Astrocyte (in vitro differentiated cells and primary cell): ENCODE measurements around the gene PPP6C. TPM values are rescaled to one million over a fixed set of nuclear protein-coding genes. Genes with fewer than 3 reads are reported as not detected.
"Not testable (repeated sequence)": the region's sequence is repeated elsewhere in the genome, so short reads cannot be mapped to it uniquely, and the experiment has no call there.

Source experiments
- DNase-seq: peaks from one replicate; pipeline ENCODE4 v3.0.0-alpha.2; 2010; ENCODE audit warnings: low read depth
- FAIRE-seq: peaks from 2 replicates; lab custom pipeline; 2011; peaks lifted over from hg19 to GRCh38; lab: Jason Lieb, UNC
- H2AFZ ChIP-seq: 2 replicates; pipeline ENCODE4 v1.6.0; 2012; ENCODE audit warnings: low read depth, low read length, inconsistent platforms
- H3K27ac ChIP-seq: 2 replicates; pipeline ENCODE4 v1.5.1; 2011; ENCODE audit warnings: low read depth, low read length, inconsistent platforms
- H3K27me3 ChIP-seq: 2 replicates; pipeline ENCODE4 v1.6.0; 2011; ENCODE audit warnings: low read length, inconsistent platforms; ENCODE audit not compliant: insufficient read depth
- H3K36me3 ChIP-seq: 2 replicates; pipeline ENCODE4 v1.5.1; 2011; ENCODE audit warnings: low read length, inconsistent platforms; ENCODE audit not compliant: insufficient read depth
- H3K4me1 ChIP-seq: 2 replicates; pipeline ENCODE4 v1.5.1; 2011; ENCODE audit warnings: low read length, inconsistent platforms; ENCODE audit not compliant: insufficient read depth
- H3K4me2 ChIP-seq: 2 replicates; pipeline ENCODE4 v1.6.0; 2012; ENCODE audit warnings: low read length, inconsistent platforms
- H3K4me3 ChIP-seq: 2 replicates; pipeline ENCODE4 v1.5.1; 2011; ENCODE audit warnings: low read depth, mild to moderate bottlenecking, low read length, inconsistent platforms; ENCODE audit not compliant: insufficient read depth
- H3K79me2 ChIP-seq: 2 replicates; pipeline ENCODE4 v1.6.0; 2012; ENCODE audit warnings: mild to moderate bottlenecking, low read length, inconsistent platforms; ENCODE audit not compliant: insufficient read depth
- H3K9ac ChIP-seq: 2 replicates; pipeline ENCODE4 v1.6.0; 2012; ENCODE audit warnings: mild to moderate bottlenecking, low read length, inconsistent platforms
- H3K9me3 ChIP-seq: 2 replicates; pipeline ENCODE4 v1.5.1; 2012; ENCODE audit warnings: low read depth, mild to moderate bottlenecking, low read length, inconsistent platforms; ENCODE audit not compliant: insufficient read depth
- H4K20me1 ChIP-seq: 2 replicates; pipeline ENCODE4 v1.6.0; 2012; ENCODE audit warnings: low read length, inconsistent platforms; ENCODE audit not compliant: insufficient read depth
- H3K27ac Mint-ChIP-seq: one replicate; pipeline ENCODE4 v1.8.0; 2021; ENCODE audit warnings: mild to moderate bottlenecking, mixed read lengths; ENCODE audit not compliant: unreplicated experiment
- H3K27me3 Mint-ChIP-seq: one replicate; pipeline ENCODE4 v1.8.0; 2021; ENCODE audit warnings: low read depth, mixed read lengths; ENCODE audit not compliant: unreplicated experiment
- H3K36me3 Mint-ChIP-seq: one replicate; pipeline ENCODE4 v1.8.0; 2021; ENCODE audit warnings: low read depth, mixed read lengths; ENCODE audit not compliant: unreplicated experiment
- H3K4me1 Mint-ChIP-seq: one replicate; pipeline ENCODE4 v1.8.0; 2021; ENCODE audit warnings: low read depth, mixed read lengths; ENCODE audit not compliant: unreplicated experiment
- H3K4me3 Mint-ChIP-seq: one replicate; pipeline ENCODE4 v1.8.0; 2021; ENCODE audit warnings: mild to moderate bottlenecking, moderate library complexity, mixed read lengths; ENCODE audit not compliant: unreplicated experiment
- H3K9me3 Mint-ChIP-seq: one replicate; pipeline ENCODE4 v1.8.0; 2021; ENCODE audit warnings: mild to moderate bottlenecking, mixed read lengths; ENCODE audit not compliant: unreplicated experiment
- CTCF ChIP-seq: IDR thresholded peaks from 2 replicates; pipeline ENCODE4 v1.5.1; 2011; ENCODE audit warnings: low read depth, mild to moderate bottlenecking, inconsistent platforms, low read length, moderate library complexity; ENCODE audit not compliant: insufficient read depth
- EZH2 ChIP-seq: IDR thresholded peaks from 2 replicates; pipeline ENCODE4 v1.6.1; 2012; ENCODE audit warnings: mild to moderate bottlenecking, low read length, inconsistent platforms; ENCODE audit not compliant: insufficient read depth
- total RNA-seq: library from RNA; stranded (reverse); gene quantifications from 2 replicates; pipeline ENCODE4 v1.2.1, GENCODE V29; 2021

PPP6C gene
- total RNA-seq, 1 donor from 2014 or later, result 41.1 TPM

- H3K27ac Mint-ChIP-seq, result no peak overlapping the region
- H3K4me3 Mint-ChIP-seq, result no peak overlapping the region
- Histone ChIP-seq H3K36me3 (no peaks in the 10 kb centered on the region), H3K9ac (no peak overlapping the region), H3K4me1 (peaks cover 9% of the 10 kb centered on the region), H3K27me3 (no peaks in the 10 kb centered on the region), H4K20me1 (peaks cover 72% of the 10 kb centered on the region), H3K4me3 (no peak overlapping the region), H2AFZ (no peak overlapping the region), H3K27ac (no peak overlapping the region), H3K79me2 (peaks cover 98% of the 10 kb centered on the region), H3K4me2 (peak overlapping the region; percentile 27), H3K9me3 (no peaks in the 10 kb centered on the region)
- no peaks in the 10 kb centered on the region for H3K9me3 Mint-ChIP-seq
- peaks cover 16% of the 10 kb centered on the region for H3K4me1 Mint-ChIP-seq
- no peak for FAIRE-seq
- DNase-seq, result peak; percentile 63
- no peaks in the 10 kb centered on the region for H3K27me3 Mint-ChIP-seq
- TF ChIP-seq EZH2, result no peak
- no peak for TF ChIP-seq CTCF
- H3K36me3 Mint-ChIP-seq, result no peaks in the 10 kb centered on the region
These were observed 6.5 kb downstream of the PPP6C start for GRCh38 chr9:125183054-125183453.

- H3K9me3 Mint-ChIP-seq, H3K9me3 ChIP-seq, DNase-seq, H3K36me3 ChIP-seq, H3K9ac ChIP-seq, H3K27me3 Mint-ChIP-seq, FAIRE-seq, H3K4me1 ChIP-seq, H3K27ac Mint-ChIP-seq, H3K4me3 Mint-ChIP-seq, H3K36me3 Mint-ChIP-seq, H3K27me3 ChIP-seq, H3K27ac ChIP-seq, H3K4me3 ChIP-seq, H2AFZ ChIP-seq, H3K4me2 ChIP-seq, H3K4me1 Mint-ChIP-seq: not testable (repeated sequence)
- peaks cover 72% of the 10 kb centered on the region for H4K20me1 ChIP-seq
- H3K79me2 ChIP-seq, result peaks cover 99% of the 10 kb centered on the region
These were observed 7.8 kb downstream of the PPP6C start for GRCh38 chr9:125181756-125182155.

- peaks cover 8% of the 10 kb centered on the region for H3K4me1 Mint-ChIP-seq
- peaks cover 99% of the 10 kb centered on the region for H3K79me2 ChIP-seq
- H2AFZ ChIP-seq, result no peak overlapping the region
- FAIRE-seq (no peak), DNase-seq (no peak)
- H3K4me3 Mint-ChIP-seq, result no peak overlapping the region
- H3K27ac ChIP-seq, result no peak overlapping the region
- peaks cover 79% of the 10 kb centered on the region for H4K20me1 ChIP-seq
- no peaks in the 10 kb centered on the region for H3K27me3 ChIP-seq
- no peaks in the 10 kb centered on the region for H3K9me3 Mint-ChIP-seq
- TF ChIP-seq EZH2 (no peak), CTCF (no peak)
- H3K27ac Mint-ChIP-seq, result no peak overlapping the region
- H3K27me3 Mint-ChIP-seq, result no peaks in the 10 kb centered on the region
- H3K4me2 ChIP-seq, result no peak overlapping the region
- H3K36me3 ChIP-seq, result no peaks in the 10 kb centered on the region
- no peaks in the 10 kb centered on the region for H3K36me3 Mint-ChIP-seq
- H3K9ac ChIP-seq, result no peak overlapping the region
- H3K4me3 ChIP-seq, result no peak overlapping the region
- no peaks in the 10 kb centered on the region for H3K9me3 ChIP-seq
- peaks cover 6% of the 10 kb centered on the region for H3K4me1 ChIP-seq
These were observed 8.7 kb downstream of the PPP6C start for GRCh38 chr9:125180876-125181275.

GRCh38 chr9:125179776-125180175 is 9.8 kb downstream of the PPP6C start:
- H3K27me3 Mint-ChIP-seq, H3K4me2 ChIP-seq, H3K27ac Mint-ChIP-seq, FAIRE-seq, H3K27me3 ChIP-seq, H3K36me3 Mint-ChIP-seq, H3K27ac ChIP-seq, H3K9me3 ChIP-seq, H3K9me3 Mint-ChIP-seq, H2AFZ ChIP-seq, H3K4me1 ChIP-seq, H3K4me1 Mint-ChIP-seq, H3K4me3 ChIP-seq, DNase-seq, H3K4me3 Mint-ChIP-seq, H3K9ac ChIP-seq, H3K36me3 ChIP-seq: not testable (repeated sequence)
- Histone ChIP-seq H4K20me1 (peaks cover 75% of the 10 kb centered on the region), H3K79me2 (peaks cover 96% of the 10 kb centered on the region)
